ENCODE data around the gene ARHGEF1.

DNA sequence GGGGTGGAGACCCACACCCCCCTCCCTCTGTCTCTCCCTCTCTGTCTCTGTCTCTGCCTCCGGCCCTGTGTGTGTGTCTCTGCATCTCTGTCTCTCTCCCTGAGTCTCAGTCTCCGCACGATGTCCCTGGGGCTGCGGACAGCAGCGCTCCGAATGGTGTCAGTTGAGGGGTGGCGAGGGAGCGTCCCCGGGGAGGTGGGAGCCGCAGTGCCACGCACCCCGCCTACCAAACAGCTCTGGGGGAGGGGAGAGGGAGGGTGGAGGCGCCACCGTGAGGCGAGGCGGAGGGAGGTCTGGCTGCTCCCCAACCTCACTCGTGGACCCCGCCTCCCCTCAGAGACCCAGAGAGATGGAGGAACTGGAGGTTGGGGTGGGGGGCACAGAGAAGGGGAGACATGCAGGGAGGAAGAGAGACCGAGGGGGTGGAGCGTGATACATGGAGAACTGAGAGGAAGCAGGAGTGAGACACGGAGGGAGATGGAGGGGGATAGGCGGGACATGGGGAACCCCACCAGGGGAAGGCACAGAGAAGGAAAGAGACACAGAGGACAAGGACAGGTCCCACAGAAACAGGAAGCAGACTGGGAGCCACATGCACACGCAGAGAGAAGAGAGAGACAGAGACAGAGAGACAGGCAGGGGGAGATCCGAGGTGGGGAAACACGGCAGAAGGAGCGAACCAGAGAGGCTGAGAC is 38.0 kb downstream of the ARHGEF1 start:
- TF ChIP-seq, protein P1, sequence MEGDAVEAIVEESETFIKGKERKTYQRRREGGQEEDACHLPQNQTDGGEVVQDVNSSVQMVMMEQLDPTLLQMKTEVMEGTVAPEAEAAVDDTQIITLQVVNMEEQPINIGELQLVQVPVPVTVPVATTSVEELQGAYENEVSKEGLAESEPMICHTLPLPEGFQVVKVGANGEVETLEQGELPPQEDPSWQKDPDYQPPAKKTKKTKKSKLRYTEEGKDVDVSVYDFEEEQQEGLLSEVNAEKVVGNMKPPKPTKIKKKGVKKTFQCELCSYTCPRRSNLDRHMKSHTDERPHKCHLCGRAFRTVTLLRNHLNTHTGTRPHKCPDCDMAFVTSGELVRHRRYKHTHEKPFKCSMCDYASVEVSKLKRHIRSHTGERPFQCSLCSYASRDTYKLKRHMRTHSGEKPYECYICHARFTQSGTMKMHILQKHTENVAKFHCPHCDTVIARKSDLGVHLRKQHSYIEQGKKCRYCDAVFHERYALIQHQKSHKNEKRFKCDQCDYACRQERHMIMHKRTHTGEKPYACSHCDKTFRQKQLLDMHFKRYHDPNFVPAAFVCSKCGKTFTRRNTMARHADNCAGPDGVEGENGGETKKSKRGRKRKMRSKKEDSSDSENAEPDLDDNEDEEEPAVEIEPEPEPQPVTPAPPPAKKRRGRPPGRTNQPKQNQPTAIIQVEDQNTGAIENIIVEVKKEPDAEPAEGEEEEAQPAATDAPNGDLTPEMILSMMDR (IDR thresholded peaks at IDR 0.05; ENCODE audit: borderline replicate concordance, extremely low read depth, low read length, poor library complexity, severe bottlenecking): no peak
- TF ChIP-seq EZH2 (IDR thresholded peaks at IDR 0.05; ENCODE audit: borderline replicate concordance, low read depth, low read length, severe bottlenecking): no peak
